H1 (cell line): ENCODE data around the gene SPOCK2. TPM values are rescaled to one million over a fixed set of nuclear protein-coding genes. Genes with fewer than 3 reads are reported as not detected.

Source experiments
- CTCF ChIA-PET: fragments of 300-600 bp; sonication (Branson Sonifier 250); formaldehyde crosslinking; loops from one replicate; lab custom pipeline; 2021; ENCODE audit not compliant: partially characterized antibody; lab: Charles Lee
- POLR2A ChIA-PET: fragments of 300-600 bp; sonication (Branson Sonifier 250); formaldehyde crosslinking; loops from one replicate; lab custom pipeline; 2021; ENCODE audit warnings: inconsistent platforms; ENCODE audit not compliant: partially characterized antibody; lab: Charles Lee
- DNase-seq, 2 experiments: peaks; one replicate each; pipeline versions ENCODE4 v3.0.0 to v3.0.0-alpha.2; 2010 to 2022; ENCODE audit warnings: low spot score in 2 of 2, low read depth in 1 of 2, mixed read lengths in 1 of 2
- FAIRE-seq: peaks from 2 replicates; lab custom pipeline; 2011; peaks lifted over from hg19 to GRCh38; lab: Jason Lieb, UNC
- H2AFZ ChIP-seq: 2 replicates; pipeline ENCODE4 v1.8.1; 2012; ENCODE audit warnings: low read length, inconsistent platforms
- H2AK5ac ChIP-seq: 2 replicates; pipeline ENCODE4 v1.6.1; 2013; ENCODE audit warnings: low read depth, low read length
- H2BK120ac ChIP-seq: replicated peaks from 2 replicates; pipeline ENCODE3; 2013; ENCODE audit warnings: low read depth, low read length, inconsistent platforms
- H2BK12ac ChIP-seq: 2 replicates; pipeline ENCODE4 v1.6.1; 2013; ENCODE audit warnings: low read depth, low read length
- H2BK15ac ChIP-seq: 2 replicates; pipeline ENCODE4 v1.6.1; 2013; ENCODE audit warnings: low read length
- H2BK20ac ChIP-seq: 2 replicates; pipeline ENCODE4 v1.6.1; 2013; ENCODE audit warnings: low read length
- H2BK5ac ChIP-seq: 2 replicates; pipeline ENCODE4 v1.6.1; 2013; ENCODE audit warnings: low read depth, low read length
- H3K14ac ChIP-seq: 2 replicates; pipeline ENCODE4 v1.6.1; 2013; ENCODE audit warnings: inconsistent platforms; ENCODE audit not compliant: insufficient read length
- H3K18ac ChIP-seq: 2 replicates; pipeline ENCODE4 v1.6.1; 2013; ENCODE audit warnings: low read length; ENCODE audit errors: extremely low read depth
- H3K23ac ChIP-seq: 2 replicates; pipeline ENCODE4 v1.6.1; 2013; ENCODE audit warnings: inconsistent platforms; ENCODE audit not compliant: insufficient read length
- H3K23me2 ChIP-seq: 2 replicates; pipeline ENCODE4 v1.6.1; 2013; ENCODE audit warnings: low read depth, low read length
- H3K27ac ChIP-seq: 2 replicates; pipeline ENCODE4 v1.6.1; 2011; ENCODE audit warnings: low read depth, low read length, inconsistent platforms
- H3K27me3 ChIP-seq, 4 experiments: replicated peaks in 1 of 4; 1 replicate in 1 of 4; 2 replicates in 3 of 4; pipeline versions ENCODE4 v1.6.1 to v1.8.1; 2011 to 2013; ENCODE audit warnings: low read length in 3 of 4, mild to moderate bottlenecking in 3 of 4, inconsistent platforms in 2 of 4, mixed read lengths in 2 of 4, moderate library complexity in 1 of 4; ENCODE audit not compliant: control insufficient read depth in 3 of 4, insufficient read depth in 3 of 4; ENCODE audit errors: extremely low read depth in 1 of 4
- H3K36me3 ChIP-seq, 4 experiments: 2 replicates each; pipeline versions ENCODE4 v1.6.1 to v1.8.1; 2011 to 2013; ENCODE audit warnings: mild to moderate bottlenecking in 4 of 4, low read length in 3 of 4, moderate library complexity in 2 of 4, control low read depth in 1 of 4, inconsistent platforms in 1 of 4; ENCODE audit not compliant: insufficient read depth in 4 of 4, control insufficient read depth in 2 of 4
- H3K4ac ChIP-seq: replicated peaks from 2 replicates; pipeline ENCODE3; 2013; ENCODE audit warnings: low read length, low read depth, mixed read lengths, inconsistent platforms; ENCODE audit not compliant: insufficient read length
- H3K4me1 ChIP-seq, 4 experiments: replicated peaks in 1 of 4; 1 replicate in 1 of 4; 2 replicates in 3 of 4; pipeline versions ENCODE4 v1.6.1 to v1.8.1; 2011 to 2013; ENCODE audit warnings: low read length in 3 of 4, inconsistent platforms in 2 of 4, mixed read lengths in 1 of 4; ENCODE audit not compliant: insufficient read depth in 4 of 4, control insufficient read depth in 3 of 4
- H3K4me2 ChIP-seq, 2 experiments: 2 replicates each; pipeline versions ENCODE4 v1.6.1 to v1.8.1; 2011 to 2013; ENCODE audit warnings: low read depth in 2 of 2, low read length in 2 of 2, control low read depth in 1 of 2, inconsistent platforms in 1 of 2, mild to moderate bottlenecking in 1 of 2; ENCODE audit not compliant: insufficient read depth in 1 of 2
- H3K4me3 ChIP-seq, 4 experiments: fragments of 200-600, 300-600 bp in 1 of 4; sonication (generic), shearing (Covaris generic), sonication (Bioruptor Twin) in 1 of 4; 2 replicates each; pipeline versions ENCODE4 v1.5.1 to v1.8.1; 2011 to 2016; ENCODE audit warnings: low read length in 4 of 4, low read depth in 3 of 4, control low read depth in 2 of 4, inconsistent platforms in 2 of 4, mild to moderate bottlenecking in 2 of 4, mixed read lengths in 1 of 4, moderate library complexity in 1 of 4; ENCODE audit not compliant: insufficient read depth in 2 of 4; ENCODE audit errors: extremely low read depth in 1 of 4
- H3K56ac ChIP-seq: replicated peaks from 2 replicates; pipeline ENCODE3; 2013; ENCODE audit warnings: low read depth, mild to moderate bottlenecking, mixed read lengths, low read length, inconsistent platforms; ENCODE audit not compliant: insufficient read length
- H3K79me1 ChIP-seq: 2 replicates; pipeline ENCODE4 v1.6.1; 2013; ENCODE audit warnings: low read depth, low read length, control low read depth
- H3K79me2 ChIP-seq, 2 experiments: 2 replicates each; pipeline versions ENCODE4 v1.6.1 to v1.8.1; 2012 to 2013; ENCODE audit warnings: low read length in 2 of 2, mild to moderate bottlenecking in 2 of 2, inconsistent platforms in 1 of 2; ENCODE audit not compliant: insufficient read depth in 2 of 2, control insufficient read depth in 1 of 2
- H3K9ac ChIP-seq, 4 experiments: replicated peaks in 1 of 4; 1 replicate in 1 of 4; 2 replicates in 3 of 4; pipeline versions ENCODE4 v1.6.1 to v1.8.1; 2011 to 2013; ENCODE audit warnings: low read depth in 3 of 4, low read length in 3 of 4, control low read depth in 2 of 4, mild to moderate bottlenecking in 2 of 4, moderate library complexity in 2 of 4, inconsistent platforms in 1 of 4; ENCODE audit errors: extremely low read depth in 1 of 4
- H3K9me3 ChIP-seq, 2 experiments: 2 replicates each; pipeline versions ENCODE4 v1.6.1 to v1.8.1; 2012 to 2013; ENCODE audit warnings: mild to moderate bottlenecking in 2 of 2, moderate library complexity in 2 of 2, control low read depth in 1 of 2, inconsistent platforms in 1 of 2, low read depth in 1 of 2, low read length in 1 of 2, mixed read lengths in 1 of 2; ENCODE audit not compliant: insufficient read depth in 2 of 2
- H4K20me1 ChIP-seq, 2 experiments: replicated peaks in 1 of 2; 2 replicates each; pipeline versions ENCODE3 to v1.8.1; 2011 to 2013; ENCODE audit warnings: inconsistent platforms in 2 of 2, low read length in 2 of 2, mild to moderate bottlenecking in 1 of 2; ENCODE audit not compliant: insufficient read depth in 2 of 2, control insufficient read depth in 1 of 2
- H4K5ac ChIP-seq: 2 replicates; pipeline ENCODE4 v1.6.1; 2013; ENCODE audit warnings: low read length, low read depth, mixed read lengths, inconsistent platforms; ENCODE audit not compliant: insufficient read length
- H4K8ac ChIP-seq: 2 replicates; pipeline ENCODE4 v1.8.0; 2013; ENCODE audit warnings: mild to moderate bottlenecking, moderate library complexity, low read length, inconsistent platforms; ENCODE audit not compliant: insufficient read depth; ENCODE audit errors: extremely low read depth
- H4K91ac ChIP-seq: replicated peaks from 2 replicates; pipeline ENCODE3; 2013; ENCODE audit warnings: low read length, mixed read lengths, inconsistent platforms; ENCODE audit not compliant: insufficient read length
- BACH1 ChIP-seq: IDR thresholded peaks from 2 replicates; pipeline ENCODE4 v1.6.1; 2012; ENCODE audit warnings: low read length, improper control_type of control experiment
- CREB1 ChIP-seq: IDR thresholded peaks from 2 replicates; pipeline ENCODE4 v1.6.1; 2012; ENCODE audit warnings: inconsistent platforms
- E2F6 ChIP-seq: IDR thresholded peaks from 2 replicates; pipeline ENCODE4 v1.6.1; 2012; ENCODE audit warnings: inconsistent platforms
- EZH2 ChIP-seq: fragments of 200-600 bp; sonication (generic); IDR thresholded peaks from 2 replicates; pipeline ENCODE4 v1.7.1; 2012; ENCODE audit warnings: low read depth, mild to moderate bottlenecking, moderate library complexity, low read length, inconsistent platforms; ENCODE audit not compliant: severe bottlenecking
- HDAC2 ChIP-seq, 2 experiments: fragments of 300-600 bp in 1 of 2; sonication (generic) in 1 of 2; IDR thresholded peaks; 2 replicates each; pipeline ENCODE4 v1.6.1; 2011 to 2012; ENCODE audit warnings: low read depth in 2 of 2, low read length in 2 of 2, mild to moderate bottlenecking in 2 of 2, moderate library complexity in 2 of 2, borderline replicate concordance in 1 of 2, inconsistent platforms in 1 of 2
- WGBS, 2 experiments: shearing (Covaris generic) in 1 of 2; methylation state at CpG; one replicate each; pipeline versions ENCODE4 v1.1.6 to v1.1.7; 2013 to 2015; ENCODE audit warnings: low lambda C conversion rate in 2 of 2, mixed read lengths in 2 of 2, inconsistent platforms in 1 of 2, low coverage in 1 of 2, missing lambda C conversion rate in 1 of 2; ENCODE audit not compliant: insufficient replicate concordance in 2 of 2, insufficient coverage in 1 of 2, insufficient read length in 1 of 2; ENCODE audit errors: extremely low coverage in 1 of 2, missing lambda C conversion rate in 1 of 2; 5-methylcytosine and 5-hydroxymethylcytosine counted together
- long read RNA-seq, 2 experiments: library from RNA in 1 of 2; library from capped mRNA in 1 of 2; stranded (forward); transcript quantifications; one replicate each; pipeline ENCODE4 v2.0.0, GENCODE V29; 2021; ENCODE audit warnings: inconsistent platforms in 1 of 2
- polyA minus RNA-seq, 3 experiments: library from RNA; depleted of rRNA, polyadenylated mRNA; stranded (reverse); fragments of >200 nt; gene quantifications; 1 replicate in 2 of 3; 2 replicates in 1 of 3; pipeline ENCODE4 v1.2.3, GENCODE V29; 2011
- polyA plus RNA-seq, 7 experiments: library from polyadenylated mRNA; depleted of rRNA in 3 of 7; stranded (reverse) in 5 of 7; unstranded in 2 of 7; fragments of >200 nt in 5 of 7; fragments of 200-250 nt in 2 of 7; gene quantifications; 1 replicate in 5 of 7; 2 replicates in 1 of 7; 4 replicates in 1 of 7; pipeline versions ENCODE4 v1.2.1 to v1.2.3, GENCODE V29; 2011 to 2013; ENCODE audit warnings: missing spikeins in 2 of 7, mixed read lengths in 2 of 7
- total RNA-seq: library from RNA; stranded (reverse); fragmentation: NEBNext Ultra II Directional; extraction: Animal tissue kit (Norgen Biotek cat#: 25700); gene quantifications from 2 replicates; pipeline ENCODE4 v1.2.1, GENCODE V29; 2021

The SPOCK2 gene, protein sequence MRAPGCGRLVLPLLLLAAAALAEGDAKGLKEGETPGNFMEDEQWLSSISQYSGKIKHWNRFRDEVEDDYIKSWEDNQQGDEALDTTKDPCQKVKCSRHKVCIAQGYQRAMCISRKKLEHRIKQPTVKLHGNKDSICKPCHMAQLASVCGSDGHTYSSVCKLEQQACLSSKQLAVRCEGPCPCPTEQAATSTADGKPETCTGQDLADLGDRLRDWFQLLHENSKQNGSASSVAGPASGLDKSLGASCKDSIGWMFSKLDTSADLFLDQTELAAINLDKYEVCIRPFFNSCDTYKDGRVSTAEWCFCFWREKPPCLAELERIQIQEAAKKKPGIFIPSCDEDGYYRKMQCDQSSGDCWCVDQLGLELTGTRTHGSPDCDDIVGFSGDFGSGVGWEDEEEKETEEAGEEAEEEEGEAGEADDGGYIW
- total RNA-seq, result 1.6 and 1.9 TPM in 2 replicates
- 1.5 and 2.6 TPM in 2 replicates for polyA plus RNA-seq (2011; rRNA removed)
- polyA plus RNA-seq (2011; cell fraction: cytosol; rRNA removed), result 2.2 TPM
- polyA plus RNA-seq (2011; cell fraction: nucleus; rRNA removed), result 2.9 TPM
- 0.66 to 1.3 TPM (median 0.98 TPM) in 4 replicates for polyA plus RNA-seq (2012, experiment 1 of 2)
- 0.63 TPM for polyA plus RNA-seq (2012, experiment 2 of 2)
- 2.2 TPM for polyA plus RNA-seq (2013, experiment 1 of 2)
- polyA plus RNA-seq (2013, experiment 2 of 2), result 2.1 TPM
- polyA minus RNA-seq (2011; rRNA and poly(A)+ RNA removed), result 1.1 TPM in 2 replicates
- 0.73 TPM for polyA minus RNA-seq (2011; cell fraction: cytosol; rRNA and poly(A)+ RNA removed)
- 2.9 TPM for polyA minus RNA-seq (2011; cell fraction: nucleus; rRNA and poly(A)+ RNA removed)
- long read RNA-seq, experiment 1, partial matches to known transcripts, result 0 of 1 reads
- long read RNA-seq, experiment 1, other reads (novel, unspliced or antisense), result 1 of 1 reads
- long read RNA-seq, experiment 2, result 0 reads

DNA sequence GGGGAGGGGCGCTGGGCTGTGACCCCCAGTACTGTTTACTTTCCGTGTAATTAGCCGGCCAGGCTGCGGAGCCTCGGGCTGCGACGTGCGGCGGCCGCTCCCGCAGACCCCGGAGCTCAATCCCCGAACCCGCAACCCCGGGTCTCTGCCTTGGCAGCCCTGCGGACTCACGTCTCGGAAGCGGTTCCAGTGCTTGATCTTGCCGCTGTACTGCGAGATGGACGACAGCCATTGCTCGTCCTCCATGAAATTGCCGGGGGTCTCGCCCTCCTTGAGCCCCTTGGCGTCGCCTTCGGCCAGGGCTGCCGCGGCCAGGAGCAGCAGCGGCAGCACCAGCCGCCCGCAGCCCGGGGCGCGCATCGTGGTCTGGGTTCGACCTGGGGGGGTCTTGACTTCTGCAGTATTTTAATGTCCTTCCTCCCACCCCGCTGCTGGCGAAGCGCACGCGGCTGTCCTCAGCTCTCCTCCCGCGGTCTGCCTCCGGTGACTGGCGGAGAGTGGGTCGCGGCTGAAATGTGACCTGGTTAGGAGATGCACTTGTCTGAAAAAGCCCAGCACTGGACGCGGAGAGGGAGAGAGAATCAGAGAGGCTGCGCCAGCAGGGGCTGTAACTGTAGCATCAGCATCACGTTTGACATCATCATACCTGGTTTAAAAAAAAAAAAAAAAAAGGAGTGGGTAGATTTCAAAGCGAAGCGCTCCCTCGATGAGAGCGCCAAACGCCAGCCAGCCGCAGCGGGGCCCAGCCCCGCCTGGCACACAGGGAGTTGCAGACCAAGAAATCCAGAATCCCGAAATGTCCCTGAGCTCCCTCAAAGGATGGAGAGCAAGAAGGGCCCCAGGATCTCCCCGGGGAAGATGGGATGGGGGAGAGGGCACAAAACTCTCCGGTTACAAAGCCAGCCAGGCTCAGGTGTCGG lies at the start of gene SPOCK2:
Gene SPOCK2, minus strand, starts transcription at position 583 of the 920 bp plus-strand sequence. Its CDS starts 223 bp downstream, at position 360.
- Histone ChIP-seq H3K4me3 (peak within 1 kb of the TSS; percentile 49 to 60 (median 54)), H3K56ac (no peak within 1 kb of the TSS), H3K23me2 (peaks cover 8% of the 10 kb centered on the region; the same call in 1 of the 2 replicates), H2AK5ac (no peak within 1 kb of the TSS), H3K27me3 (peaks cover 19 to 50% (median 45%) of the 10 kb centered on the region in 4 experiments), H4K20me1 (no peaks in the 10 kb centered on the region), H2BK120ac (no peak within 1 kb of the TSS), H2BK15ac (no peak within 1 kb of the TSS; the same call in 1 of the 2 replicates), H3K4me1 (peaks cover 3 to 22% (median 11%) of the 10 kb centered on the region in 4 experiments), H2AFZ (no peak within 1 kb of the TSS), H4K91ac (no peak within 1 kb of the TSS), H3K4me2 (peak within 1 kb of the TSS; percentile 76 to 82), H4K8ac (peak within 1 kb of the TSS; percentile 0; the same call in 1 of the 2 replicates), H3K79me1 (no peaks in the 10 kb centered on the region), H2BK20ac (no peak within 1 kb of the TSS), H3K14ac (no peak within 1 kb of the TSS), H2BK5ac (peak within 1 kb of the TSS; percentile 20; the same call in 1 of the 2 replicates), H3K36me3 (no peaks in the 10 kb centered on the region; a peak in 1 of 8 replicates), H3K4ac (no peak within 1 kb of the TSS), H3K9me3 (no peaks in the 10 kb centered on the region), H4K5ac (no peak within 1 kb of the TSS), H3K23ac (no peak within 1 kb of the TSS), H3K18ac (peak within 1 kb of the TSS; percentile 41), H3K9ac (no peak within 1 kb of the TSS), H3K79me2 (no peaks in the 10 kb centered on the region), H3K27ac (no peak within 1 kb of the TSS), H2BK12ac (0 out of 2 replicates have a peak within 1 kb of the TSS, but pooled peaks have one; percentile 42)
- POLR2A ChIA-PET, result interaction anchor here (0.6 to 2.5 kb wide), 10 partner anchors 9 to 266 kb away, joined by 3 to 13 read pairs (median 3); partner anchors contain the start of gene DDIT4
- CTCF ChIA-PET, result interaction anchor here (0.7 to 3.8 kb wide), 9 partner anchors 7 to 49 kb away, joined by 3 to 13 read pairs (median 3); no protein-coding TSS in a partner anchor
- DNase-seq, result peak in 1 of 2 experiments; percentile 70
- FAIRE-seq, result no peak
- WGBS, 2 experiments, result 5% methylated on average over 61 of the region's 65 CpGs; no CpG with 5 or more reads in 1 of the 2 experiments
- TF ChIP-seq EZH2 (peak; percentile 92), E2F6 (peak; percentile 29), BACH1 (no peak), CREB1 (0 out of 2 replicates have a peak, but pooled peaks have one; percentile 4), HDAC2 (IDR thresholded peaks at IDR 0.05; ENCODE audit: borderline replicate concordance in 1 of 2, low read depth in 2 of 2, low read length in 2 of 2) (peak in 1 of 2 experiments; percentile 17; a peak in 1 of 4 replicates)
